ENCODE results near the gene ADGRL3. TPM values are rescaled to one million over a fixed set of nuclear protein-coding genes. Genes with fewer than 3 reads are reported as not detected.

ADGRL3 gene
- total RNA-seq, 2 experiments from 2014 or later: not detected

- no TSS peak for BruUV-seq (replicated peaks)
- Histone ChIP-seq H3K4me2 (ENCODE audit: low read length) (no peak overlapping the region), H2AFZ (ENCODE audit: low read length) (no peak overlapping the region), H3K36me3 (ENCODE audit: insufficient read depth, low read length) (no peaks in the 10 kb centered on the region), H3K4me3 (ENCODE audit: low read depth, low read length, poor library complexity, severe bottlenecking) (no peak overlapping the region), H3K9me3 (ENCODE audit: low read length) (no peaks in the 10 kb centered on the region), H4K20me1 (ENCODE audit: insufficient read depth, low read length) (no peaks in the 10 kb centered on the region), H3K79me2 (ENCODE audit: insufficient read depth, low read depth, low read length) (no peaks in the 10 kb centered on the region), H3K27ac (ENCODE audit: low read depth, low read length, poor library complexity, severe bottlenecking) (no peak overlapping the region), H3K4me1 (ENCODE audit: insufficient read depth, low read length, poor library complexity, severe bottlenecking) (no peaks in the 10 kb centered on the region), H3K9me2 (ENCODE audit: insufficient read depth, low read length) (no peaks in the 10 kb centered on the region)
- ChIA-PET CTCF (ENCODE audit: unreplicated experiment) (no interaction called here), POLR2A (interaction anchor here (0.6 kb wide), 1 partner anchor 214 kb away, joined by 3 read pairs; no protein-coding TSS in a partner anchor)
- TF ChIP-seq EZH2phosphoT487 (IDR thresholded peaks at IDR 0.05; ENCODE audit: borderline replicate concordance, low read depth, low read length): no peak
- intact Hi-C loops (cut with micrococcal nuclease; ENCODE audit: unreplicated experiment): no loop called here
- DNase-seq (ENCODE audit: low spot score): no peak
These were observed 733.4 kb downstream of the ADGRL3 start for GRCh38 chr4:61933527-61933926.

- Histone ChIP-seq H3K79me2 (ENCODE audit: insufficient read depth, low read depth, low read length) (no peaks in the 10 kb centered on the region), H2AFZ (ENCODE audit: low read length) (no peak overlapping the region), H3K27ac (ENCODE audit: low read depth, low read length, poor library complexity, severe bottlenecking) (no peak overlapping the region), H3K4me3 (ENCODE audit: low read depth, low read length, poor library complexity, severe bottlenecking) (no peak overlapping the region), H3K36me3 (ENCODE audit: insufficient read depth, low read length) (no peaks in the 10 kb centered on the region), H3K9me3 (ENCODE audit: low read length) (no peaks in the 10 kb centered on the region), H3K4me2 (ENCODE audit: low read length) (no peak overlapping the region), H3K4me1 (ENCODE audit: insufficient read depth, low read length, poor library complexity, severe bottlenecking) (no peaks in the 10 kb centered on the region), H4K20me1 (ENCODE audit: insufficient read depth, low read length) (no peaks in the 10 kb centered on the region), H3K9me2 (ENCODE audit: insufficient read depth, low read length) (no peaks in the 10 kb centered on the region)
- no peak for DNase-seq (ENCODE audit: low spot score)
- TF ChIP-seq CTCF (conservative IDR thresholded peaks at IDR 0.05; ENCODE audit: low read length) (no peak), EZH2phosphoT487 (IDR thresholded peaks at IDR 0.05; ENCODE audit: borderline replicate concordance, low read depth, low read length) (no peak)
- intact Hi-C loops (cut with micrococcal nuclease; ENCODE audit: unreplicated experiment): no loop called here
- ChIA-PET POLR2A (no interaction called here), CTCF (ENCODE audit: unreplicated experiment) (no interaction called here)
- BruUV-seq (replicated peaks): no TSS peak
These were observed 734.1 kb downstream of the ADGRL3 start for GRCh38 chr4:61934198-61934597.

GRCh38 chr4:61938250-61938846, 738.2 kb downstream of the ADGRL3 start:
- no peak for DNase-seq (ENCODE audit: low spot score)
- no TSS peak for BruUV-seq (replicated peaks)

More at GRCh38 chr4:61938250-61938846, 738.2 kb downstream of the ADGRL3 start:
- ChIA-PET POLR2A (interaction anchor here (0.6 kb wide), 1 partner anchor 84 kb away, joined by 3 read pairs; no protein-coding TSS in a partner anchor), CTCF (ENCODE audit: unreplicated experiment) (no interaction called here)
- Histone ChIP-seq H4K20me1 (ENCODE audit: insufficient read depth, low read length) (no peaks in the 10 kb centered on the region), H3K9me2 (ENCODE audit: insufficient read depth, low read length) (no peaks in the 10 kb centered on the region), H3K27ac (ENCODE audit: low read depth, low read length, poor library complexity, severe bottlenecking) (no peak overlapping the region), H3K4me2 (ENCODE audit: low read length) (no peak overlapping the region), H3K4me3 (ENCODE audit: low read depth, low read length, poor library complexity, severe bottlenecking) (no peak overlapping the region), H3K36me3 (ENCODE audit: insufficient read depth, low read length) (no peaks in the 10 kb centered on the region), H3K79me2 (ENCODE audit: insufficient read depth, low read depth, low read length) (no peaks in the 10 kb centered on the region), H3K4me1 (ENCODE audit: insufficient read depth, low read length, poor library complexity, severe bottlenecking) (no peaks in the 10 kb centered on the region), H2AFZ (ENCODE audit: low read length) (no peak overlapping the region), H3K9me3 (ENCODE audit: low read length) (no peaks in the 10 kb centered on the region)
- TF ChIP-seq EZH2phosphoT487 (IDR thresholded peaks at IDR 0.05; ENCODE audit: borderline replicate concordance, low read depth, low read length) (no peak), CTCF (conservative IDR thresholded peaks at IDR 0.05; ENCODE audit: low read length) (no peak)
- intact Hi-C loops (cut with micrococcal nuclease; ENCODE audit: unreplicated experiment): no loop called here

All from OCI-LY7 (cell line).